ENCODE data around the gene SLC22A1. TPM values are rescaled to one million over a fixed set of nuclear protein-coding genes. Genes with fewer than 3 reads are reported as not detected.
A peak's percentile ranks its signal among the peaks of the same experiment; 100 is the strongest.
"Not testable (repeated sequence)": the region's sequence is repeated elsewhere in the genome, so short reads cannot be mapped to it uniquely, and the experiment has no call there.

SLC22A1 gene
- total and polyA plus RNA-seq, 7 donors, result 0.17 to 3.3 (median 0.89) TPM

DNA sequence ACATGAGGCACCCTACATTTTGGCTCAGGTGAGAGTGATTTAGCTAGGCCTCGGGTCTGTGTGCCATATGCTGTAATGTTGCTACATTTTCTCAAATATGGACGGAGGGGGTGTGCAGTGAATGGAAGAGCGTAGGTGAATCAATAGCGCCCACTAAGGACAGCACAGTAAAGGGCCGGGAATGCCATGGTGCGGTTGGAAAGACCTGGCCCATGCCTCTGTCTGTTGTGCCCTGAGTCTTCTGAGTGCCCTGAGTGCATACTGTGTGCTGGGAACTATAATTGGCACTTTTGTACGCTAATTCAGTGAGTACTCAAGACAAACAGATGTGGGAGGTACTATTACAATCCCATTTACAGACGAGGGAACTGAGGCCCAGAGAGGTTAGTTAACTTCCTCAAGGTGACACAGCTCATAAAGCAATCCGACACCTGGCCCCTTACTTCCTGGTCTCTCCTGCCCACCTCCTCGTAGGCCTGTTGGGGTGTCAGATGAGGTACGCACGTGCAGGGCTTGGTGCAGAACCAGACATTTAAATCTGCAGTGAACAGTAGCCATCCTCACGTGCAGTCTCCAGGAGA, 17.3 kb downstream of the SLC22A1 start:
- Histone ChIP-seq H3K9me3 (no peaks in the 10 kb centered on the region), H3K27ac (no peak overlapping the region), H3K27me3 (ENCODE audit: insufficient read depth in 3 of 3, low read length in 2 of 3) (no peaks in the 10 kb centered on the region), H3K36me3 (ENCODE audit: insufficient read depth in 1 of 2, low read depth in 1 of 2) (peaks cover 0 to 3% of the 10 kb centered on the region in 2 donors), H3K4me3 (no peak overlapping the region), H3K4me1 (no peaks in the 10 kb centered on the region)
- TF ChIP-seq, protein P1, sequence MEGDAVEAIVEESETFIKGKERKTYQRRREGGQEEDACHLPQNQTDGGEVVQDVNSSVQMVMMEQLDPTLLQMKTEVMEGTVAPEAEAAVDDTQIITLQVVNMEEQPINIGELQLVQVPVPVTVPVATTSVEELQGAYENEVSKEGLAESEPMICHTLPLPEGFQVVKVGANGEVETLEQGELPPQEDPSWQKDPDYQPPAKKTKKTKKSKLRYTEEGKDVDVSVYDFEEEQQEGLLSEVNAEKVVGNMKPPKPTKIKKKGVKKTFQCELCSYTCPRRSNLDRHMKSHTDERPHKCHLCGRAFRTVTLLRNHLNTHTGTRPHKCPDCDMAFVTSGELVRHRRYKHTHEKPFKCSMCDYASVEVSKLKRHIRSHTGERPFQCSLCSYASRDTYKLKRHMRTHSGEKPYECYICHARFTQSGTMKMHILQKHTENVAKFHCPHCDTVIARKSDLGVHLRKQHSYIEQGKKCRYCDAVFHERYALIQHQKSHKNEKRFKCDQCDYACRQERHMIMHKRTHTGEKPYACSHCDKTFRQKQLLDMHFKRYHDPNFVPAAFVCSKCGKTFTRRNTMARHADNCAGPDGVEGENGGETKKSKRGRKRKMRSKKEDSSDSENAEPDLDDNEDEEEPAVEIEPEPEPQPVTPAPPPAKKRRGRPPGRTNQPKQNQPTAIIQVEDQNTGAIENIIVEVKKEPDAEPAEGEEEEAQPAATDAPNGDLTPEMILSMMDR (IDR thresholded peaks at IDR 0.05), result no peak
- DNase-seq, result no peak
- ATAC-seq, result no peak
- intact Hi-C loops (cut with DNase I), result loop anchor here (1.0 to 5.0 kb wide), 3 partner anchors 158 to 318 kb away; no protein-coding TSS in a partner anchor
- WGBS, 3 donors, result 86 to 87% (median 87%) methylated on average over 13 of the region's 13 CpGs

DNA sequence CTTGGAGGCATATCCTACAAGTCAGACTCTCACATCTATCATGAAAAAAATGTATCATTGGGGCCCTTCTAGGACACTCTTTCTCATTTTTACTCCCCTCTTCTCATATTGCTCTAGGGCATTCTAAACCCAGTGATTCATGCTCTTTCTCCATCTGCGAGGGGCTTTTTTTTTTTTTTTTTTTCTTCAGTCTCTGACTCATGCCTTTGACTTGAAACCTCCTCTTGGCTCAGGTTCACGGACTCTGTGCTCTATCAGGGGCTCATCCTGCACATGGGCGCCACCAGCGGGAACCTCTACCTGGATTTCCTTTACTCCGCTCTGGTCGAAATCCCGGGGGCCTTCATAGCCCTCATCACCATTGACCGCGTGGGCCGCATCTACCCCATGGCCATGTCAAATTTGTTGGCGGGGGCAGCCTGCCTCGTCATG, 17.8 kb downstream of the SLC22A1 start:
- DNase-seq (no peak), ATAC-seq (peak in 2 of 4 donors; percentile 14 to 23)
- peaks cover 0 to 3% of the 10 kb centered on the region in 2 donors for H3K36me3 ChIP-seq (ENCODE audit: insufficient read depth in 1 of 2, low read depth in 1 of 2)
- no peaks in the 10 kb centered on the region for H3K9me3 ChIP-seq
- TF ChIP-seq, protein P1 (IDR thresholded peaks at IDR 0.05), result no peak
- no peak overlapping the region for H3K27ac ChIP-seq
- intact Hi-C loops (cut with DNase I), result loop anchor here (5.0 kb wide), 2 partner anchors 158 to 318 kb away; no protein-coding TSS in a partner anchor
- no peak overlapping the region for H3K4me3 ChIP-seq
- no peaks in the 10 kb centered on the region for H3K27me3 ChIP-seq (ENCODE audit: insufficient read depth in 3 of 3, low read length in 2 of 3)
- no peaks in the 10 kb centered on the region for H3K4me1 ChIP-seq
- 90 to 94% (median 93%) methylated on average over 12 of the region's 12 CpGs for WGBS, 3 donors

DNA sequence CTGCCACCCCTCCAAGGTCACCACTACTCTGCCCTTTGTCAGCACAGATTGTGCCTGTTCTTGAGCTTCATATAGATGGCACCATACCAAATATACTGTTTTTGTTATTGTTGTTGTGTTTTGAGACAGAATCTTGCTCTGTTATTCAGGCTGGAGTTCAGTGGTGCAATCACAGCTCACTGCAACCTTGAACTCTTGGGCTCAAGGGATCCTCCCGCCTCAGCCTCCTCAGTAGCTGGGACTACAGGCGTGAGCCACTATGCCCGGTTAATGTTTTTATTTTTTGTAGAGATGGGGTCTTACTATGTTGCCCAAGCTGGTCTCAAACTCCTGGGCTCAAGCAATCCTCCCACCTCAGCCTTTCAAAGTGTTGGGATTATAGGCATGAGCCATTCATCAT, 18.9 kb downstream of the SLC22A1 start:
- intact Hi-C loops (cut with DNase I); H3K27me3 ChIP-seq (ENCODE audit: insufficient read depth in 3 of 3, low read length in 2 of 3); H3K9me3 ChIP-seq; H3K4me1 ChIP-seq; DNase-seq; H3K36me3 ChIP-seq (ENCODE audit: insufficient read depth in 1 of 2, low read depth in 1 of 2); ATAC-seq; H3K4me3 ChIP-seq: not testable (repeated sequence)
- peak overlapping the region; percentile 6 for H3K27ac ChIP-seq
- 76 to 96% (median 78%) methylated on average over 3 of the region's 3 CpGs for WGBS, 3 donors

DNA sequence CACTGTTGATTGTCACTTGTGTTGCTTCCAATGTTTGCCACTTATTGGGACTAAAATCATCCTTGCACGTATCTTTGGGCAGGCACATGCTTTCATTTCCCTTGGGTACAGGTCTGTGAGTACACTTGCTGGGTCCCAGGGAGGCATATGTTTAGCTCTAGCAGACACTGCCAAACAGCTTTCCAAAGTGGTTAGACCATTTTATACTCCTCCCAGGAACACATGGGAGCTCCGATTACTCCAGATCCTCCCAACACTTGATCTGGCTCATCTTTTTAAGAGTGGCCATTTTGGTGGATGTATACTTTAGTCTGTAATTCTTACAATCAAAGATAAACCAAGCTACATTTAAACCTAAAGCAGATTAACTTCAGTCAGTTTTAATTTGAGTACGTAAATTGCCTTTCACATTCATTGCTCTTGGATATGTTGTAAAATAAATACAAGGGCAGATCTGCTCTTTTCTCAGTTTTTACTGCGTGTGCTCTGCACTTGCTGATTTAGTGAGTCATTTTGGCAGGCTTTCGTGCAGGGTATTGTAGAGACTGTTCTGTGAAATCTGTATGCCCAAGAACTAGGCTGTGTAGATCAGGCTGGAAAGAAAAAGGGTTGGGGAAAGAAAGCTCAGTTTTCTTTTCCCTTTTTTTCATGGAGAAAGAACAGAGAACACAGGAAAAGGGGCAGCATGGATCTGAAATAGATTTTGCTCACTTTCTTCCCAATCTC, 19.5 kb downstream of the SLC22A1 start:
- TF ChIP-seq, protein P1 (IDR thresholded peaks at IDR 0.05), result no peak
- intact Hi-C loops (cut with DNase I), result no loop called here
- H3K4me3 ChIP-seq, result no peak overlapping the region
- DNase-seq (no peak), ATAC-seq (no peak)
- H3K27ac ChIP-seq, result no peak overlapping the region
- peaks cover 0 to 3% of the 10 kb centered on the region in 2 donors for H3K36me3 ChIP-seq (ENCODE audit: insufficient read depth in 1 of 2, low read depth in 1 of 2)
- H3K4me1 ChIP-seq, result no peaks in the 10 kb centered on the region
- no peaks in the 10 kb centered on the region for H3K27me3 ChIP-seq (ENCODE audit: insufficient read depth in 3 of 3, low read length in 2 of 3)
- H3K9me3 ChIP-seq, result no peaks in the 10 kb centered on the region
- 47 to 79% (median 48%) methylated on average over 5 of the region's 5 CpGs for whole genome bisulfite sequencing, 3 donors

DNA sequence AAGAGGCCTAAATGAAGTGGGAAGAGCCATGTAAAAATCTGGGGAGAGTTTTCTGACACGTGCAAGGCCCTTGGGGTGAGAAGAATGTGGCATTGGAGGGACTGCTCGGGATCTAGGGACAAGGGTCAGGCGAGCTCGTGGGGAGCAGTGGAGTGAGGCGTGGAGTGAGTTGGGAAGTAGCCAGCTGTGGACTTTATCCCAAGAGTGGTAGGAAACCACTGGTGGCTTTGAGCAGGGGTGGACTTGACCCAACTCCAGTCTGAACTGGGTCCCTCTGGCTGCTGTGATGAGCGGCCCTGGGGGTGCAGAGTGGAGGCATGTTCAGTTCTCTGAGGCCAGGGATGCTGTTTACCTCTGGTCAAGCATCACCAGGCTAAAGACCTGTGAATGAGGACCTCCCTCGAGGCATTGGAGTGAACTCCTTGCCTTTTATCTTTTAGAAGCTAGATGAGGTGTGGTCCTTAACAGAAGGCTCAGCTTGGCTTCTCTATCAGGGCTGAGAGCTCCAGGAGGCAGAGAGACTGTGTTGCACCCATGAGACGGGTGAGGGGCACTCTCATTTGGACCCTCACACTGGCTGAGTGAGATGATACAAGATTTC, 20.6 kb downstream of the SLC22A1 start:
- Histone ChIP-seq H3K4me3 (no peak overlapping the region), H3K4me1 (no peaks in the 10 kb centered on the region), H3K27ac (no peak overlapping the region), H3K9me3 (no peaks in the 10 kb centered on the region), H3K36me3 (ENCODE audit: insufficient read depth in 1 of 2, low read depth in 1 of 2) (no peaks in the 10 kb centered on the region), H3K27me3 (ENCODE audit: insufficient read depth in 3 of 3, low read length in 2 of 3) (no peaks in the 10 kb centered on the region)
- intact Hi-C loops (cut with DNase I), result no loop called here
- DNase-seq, result no peak
- WGBS, 3 donors, result 86 to 90% (median 89%) methylated on average over 8 of the region's 8 CpGs
- no peak for ATAC-seq
- TF ChIP-seq, protein P1 (IDR thresholded peaks at IDR 0.05), result no peak

Data from psoas muscle (tissue), 8 donors.